Panc1 (cell line): Measurements from ENCODE around the gene NT5DC2. TPM values are rescaled to one million over a fixed set of nuclear protein-coding genes. Genes with fewer than 3 reads are reported as not detected.

ENCODE experiments used
- ATAC-seq: fragments of 200-7000 bp; cut with Tn5 transposase; 2 replicates; pipeline ENCODE4 v1.9.1; 2020; ENCODE audit warnings: mild to moderate bottlenecking, moderate library complexity
- BruUV-seq: library from RNA; stranded (reverse); fragments of 400-500 nt; replicated peaks from 2 replicates; lab custom pipeline; 2021; lab: Mats Ljungman, UMichigan
- CTCF ChIA-PET: fragments of 300-600 bp; sonication (Branson Sonifier 250); formaldehyde crosslinking; loops from one replicate; lab custom pipeline; 2022; ENCODE audit warnings: antibody characterized with exemption; lab: Charles Lee
- POLR2A ChIA-PET: fragments of 300-600 bp; sonication (Branson Sonifier 250); formaldehyde crosslinking; loops from one replicate; lab custom pipeline; 2022; ENCODE audit warnings: antibody characterized with exemption; lab: Charles Lee
- DNase-seq: peaks from one replicate; pipeline ENCODE4 v3.0.0-alpha.2; 2010; ENCODE audit warnings: low read depth, low spot score
- H3K27ac ChIP-seq: 2 replicates; pipeline ENCODE4 v1.5.1; 2011; ENCODE audit warnings: mild to moderate bottlenecking, low read length, inconsistent platforms
- H3K27me3 ChIP-seq: fragments of 200-500 bp; sonication (Bioruptor generic); 2 replicates; pipeline ENCODE4 v1.6.0; 2014; ENCODE audit warnings: low read length, inconsistent platforms; ENCODE audit not compliant: control insufficient read depth, insufficient read depth
- H3K36me3 ChIP-seq: fragments of 200-500 bp; sonication (Bioruptor generic); 2 replicates; pipeline ENCODE4 v1.5.1; 2014; ENCODE audit warnings: inconsistent platforms, mild to moderate bottlenecking, low read length, moderate library complexity; ENCODE audit not compliant: control insufficient read depth, insufficient read depth
- H3K4me1 ChIP-seq: 2 replicates; pipeline ENCODE4 v1.5.1; 2011; ENCODE audit warnings: inconsistent platforms, mild to moderate bottlenecking, low read length, moderate library complexity; ENCODE audit not compliant: control insufficient read depth, insufficient read depth
- H3K4me3 ChIP-seq, 2 experiments: 2 replicates each; pipeline ENCODE4 v1.5.1; 2011 to 2012; ENCODE audit warnings: low read depth in 2 of 2, low read length in 2 of 2, mild to moderate bottlenecking in 2 of 2, inconsistent platforms in 1 of 2, moderate library complexity in 1 of 2
- H3K9me3 ChIP-seq: fragments of 200-500 bp; sonication (Bioruptor generic); 2 replicates; pipeline ENCODE4 v1.5.1; 2014; ENCODE audit warnings: low read depth, mild to moderate bottlenecking, inconsistent platforms, low read length, moderate library complexity; ENCODE audit not compliant: control insufficient read depth, insufficient read depth
- CTCF ChIP-seq: fragments of 450-650 bp; IDR thresholded peaks from 2 replicates; pipeline ENCODE4 v1.5.1; 2017; ENCODE audit warnings: mild to moderate bottlenecking
- POLR2AphosphoS5 ChIP-seq: IDR thresholded peaks from 2 replicates; pipeline ENCODE4 v1.6.1; 2012; ENCODE audit warnings: mild to moderate bottlenecking, low read depth, low read length, moderate library complexity
- REST ChIP-seq, 2 experiments: IDR thresholded peaks; 2 replicates each; pipeline ENCODE4 v1.6.1; 2011 to 2012; ENCODE audit warnings: low read depth in 2 of 2, control low read depth in 1 of 2, low read length in 1 of 2, mild to moderate bottlenecking in 1 of 2, moderate library complexity in 1 of 2; ENCODE audit not compliant: insufficient read depth in 1 of 2
- SIN3A ChIP-seq: IDR thresholded peaks from 2 replicates; pipeline ENCODE4 v1.6.1; 2012; ENCODE audit warnings: low read depth, mild to moderate bottlenecking, low read length, moderate library complexity, borderline replicate concordance; ENCODE audit not compliant: insufficient read depth
- TCF7L2 ChIP-seq: IDR thresholded peaks from 2 replicates; pipeline ENCODE4 v1.6.1; 2011; ENCODE audit warnings: mild to moderate bottlenecking, low read depth, low read length, inconsistent platforms
- in situ Hi-C: cut with HindIII; loops from 2 replicates; pipeline ENCODE4 v1.10.0; 2016; ENCODE audit warnings: low sequenced_read_pairs, low pct_unique_long_range_greater_than_20kb
- intact Hi-C: fragments of 100-400 bp; cut with micrococcal nuclease; formaldehyde crosslinking; loops from one replicate; pipeline ENCODE4 v1.10.0; 2022; ENCODE audit not compliant: unreplicated experiment
- total RNA-seq: library from RNA; stranded (reverse); gene quantifications from one replicate; pipeline ENCODE4 v1.2.1, GENCODE V29; 2021; ENCODE audit not compliant: unreplicated experiment

NT5DC2 gene
- total RNA-seq, 1 experiment from 2014 or later = 137 TPM

- ChIA-PET CTCF (interaction anchor here (0.6 kb wide), 1 partner anchor 63 kb away, joined by 3 read pairs; no protein-coding TSS in a partner anchor), POLR2A (no interaction called here)
- Histone ChIP-seq H3K4me3 (peak overlapping the region; percentile 55 to 63), H3K27ac (peak overlapping the region; percentile 61; the same call in 1 of the 2 replicates), H3K9me3 (no peaks in the 10 kb centered on the region), H3K27me3 (no peaks in the 10 kb centered on the region), H3K36me3 (no peaks in the 10 kb centered on the region; the same call in 1 of the 2 replicates), H3K4me1 (peaks cover 21% of the 10 kb centered on the region)
- DNase-seq (no peak), ATAC-seq (0 out of 2 replicates have a peak, but pooled peaks have one; percentile 2)
- BruUV-seq = no TSS peak
- in situ Hi-C loops = no loop called here
- intact Hi-C loops = no loop called here
- TF ChIP-seq TCF7L2 (no peak), POLR2AphosphoS5 (no peak), SIN3A (no peak), CTCF (no peak), REST (IDR thresholded peaks at IDR 0.05; ENCODE audit: insufficient read depth in 1 of 2, low read depth in 2 of 2, low read length in 1 of 2) (no peak)
Measured at GRCh38 chr3:52532838-52533622, 627 bp downstream of the NT5DC2 start.

GRCh38 chr3:52532517-52532837 is 1.2 kb downstream of the NT5DC2 start:
- peaks cover 21% of the 10 kb centered on the region for H3K4me1 ChIP-seq

More at GRCh38 chr3:52532517-52532837, 1.2 kb downstream of the NT5DC2 start:
- no peak for DNase-seq
- no peak for ATAC-seq
- TF ChIP-seq TCF7L2 (no peak), CTCF (no peak), REST (IDR thresholded peaks at IDR 0.05; ENCODE audit: insufficient read depth in 1 of 2, low read depth in 2 of 2, low read length in 1 of 2) (no peak), SIN3A (no peak), POLR2AphosphoS5 (no peak)
- in situ Hi-C loops (no loop called here), intact Hi-C loops (no loop called here)
- Histone ChIP-seq H3K36me3 (no peaks in the 10 kb centered on the region; the same call in 1 of the 2 replicates), H3K9me3 (no peaks in the 10 kb centered on the region), H3K27me3 (no peaks in the 10 kb centered on the region), H3K27ac (peak overlapping the region; percentile 61; the same call in 1 of the 2 replicates), H3K4me3 (peak overlapping the region; percentile 55 to 63)
- ChIA-PET POLR2A (no interaction called here), CTCF (no interaction called here)
- BruUV-seq = no TSS peak
